SU-DHL-6 (cell line): ENCODE data around the gene REXO1.

Experiments used
- EZH2phosphoT487 ChIP-seq: fragments of 200-600 bp; sonication (generic), shearing (Covaris generic); conservative IDR thresholded peaks from 2 replicates; pipeline ENCODE4 v1.6.1; 2018; ENCODE audit warnings: mild to moderate bottlenecking, antibody characterized with exemption, low read length, moderate library complexity, mixed read lengths
- TF ChIP-seq, protein P1 (sequence below): fragments of 200-600 bp; sonication (generic); IDR thresholded peaks from one replicate; pipeline ENCODE4 v1.5.1; 2017; ENCODE audit warnings: antibody characterized with exemption, mild to moderate bottlenecking, low read length, moderate library complexity; ENCODE audit not compliant: insufficient read depth, poor library complexity, severe bottlenecking

DNA sequence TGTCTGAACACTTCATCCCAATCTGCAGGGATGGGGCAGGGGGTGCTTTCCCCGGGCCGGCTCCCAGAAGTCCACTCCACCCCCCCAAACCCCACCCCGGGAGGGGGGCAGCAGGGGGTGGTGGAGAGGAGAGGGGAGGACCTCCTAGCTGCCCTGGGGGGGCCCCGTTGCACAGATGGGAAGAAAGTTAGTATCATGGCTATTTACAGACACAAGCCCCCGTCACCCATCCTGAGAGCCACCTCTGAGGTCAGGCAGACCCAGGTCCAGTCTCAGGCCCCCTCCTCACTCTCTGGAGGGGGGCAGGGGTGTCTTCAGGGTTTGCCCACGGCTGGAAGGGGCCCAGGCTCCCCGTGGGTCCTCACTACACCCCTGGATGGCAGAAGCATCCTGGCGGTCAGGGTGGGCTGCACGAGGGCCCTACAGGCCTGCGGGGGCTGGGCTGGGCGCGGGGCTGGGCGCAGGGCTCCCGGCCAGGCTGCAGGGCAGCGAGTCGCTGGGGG, 5.8 kb upstream of the REXO1 start:
- TF ChIP-seq EZH2phosphoT487, result no peak
- TF ChIP-seq, protein P1, sequence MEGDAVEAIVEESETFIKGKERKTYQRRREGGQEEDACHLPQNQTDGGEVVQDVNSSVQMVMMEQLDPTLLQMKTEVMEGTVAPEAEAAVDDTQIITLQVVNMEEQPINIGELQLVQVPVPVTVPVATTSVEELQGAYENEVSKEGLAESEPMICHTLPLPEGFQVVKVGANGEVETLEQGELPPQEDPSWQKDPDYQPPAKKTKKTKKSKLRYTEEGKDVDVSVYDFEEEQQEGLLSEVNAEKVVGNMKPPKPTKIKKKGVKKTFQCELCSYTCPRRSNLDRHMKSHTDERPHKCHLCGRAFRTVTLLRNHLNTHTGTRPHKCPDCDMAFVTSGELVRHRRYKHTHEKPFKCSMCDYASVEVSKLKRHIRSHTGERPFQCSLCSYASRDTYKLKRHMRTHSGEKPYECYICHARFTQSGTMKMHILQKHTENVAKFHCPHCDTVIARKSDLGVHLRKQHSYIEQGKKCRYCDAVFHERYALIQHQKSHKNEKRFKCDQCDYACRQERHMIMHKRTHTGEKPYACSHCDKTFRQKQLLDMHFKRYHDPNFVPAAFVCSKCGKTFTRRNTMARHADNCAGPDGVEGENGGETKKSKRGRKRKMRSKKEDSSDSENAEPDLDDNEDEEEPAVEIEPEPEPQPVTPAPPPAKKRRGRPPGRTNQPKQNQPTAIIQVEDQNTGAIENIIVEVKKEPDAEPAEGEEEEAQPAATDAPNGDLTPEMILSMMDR, result no peak
